Large intestine (tissue), 3 donors: Measurements from ENCODE around the gene GGA1. TPM values are rescaled to one million over a fixed set of nuclear protein-coding genes. Genes with fewer than 3 reads are reported as not detected.
A peak's percentile ranks its signal among the peaks of the same experiment; 100 is the strongest.

Source experiments
- DNase-seq, 2 donors: peaks; one replicate each; pipeline versions ENCODE4 v3.0.0 to v3.0.0-alpha.2; 2013
- H3K27ac ChIP-seq: one replicate; pipeline ENCODE4 v1.5.1; 2013; ENCODE audit warnings: low read length
- H3K27me3 ChIP-seq: 2 replicates; pipeline ENCODE4 v1.6.1; 2013; ENCODE audit warnings: low read length; ENCODE audit not compliant: control insufficient read depth, insufficient read depth
- H3K36me3 ChIP-seq: 2 replicates; pipeline ENCODE4 v1.6.1; 2013; ENCODE audit warnings: low read length; ENCODE audit not compliant: control insufficient read depth, insufficient read depth
- H3K4me1 ChIP-seq: one replicate; pipeline ENCODE4 v1.6.1; 2013; ENCODE audit warnings: low read length; ENCODE audit not compliant: control insufficient read depth, insufficient read depth
- H3K4me3 ChIP-seq: one replicate; pipeline ENCODE4 v1.5.1; 2013; ENCODE audit warnings: low read length
- H3K9me3 ChIP-seq: one replicate; pipeline ENCODE4 v1.6.1; 2013; ENCODE audit warnings: mild to moderate bottlenecking, low read depth, low read length, moderate library complexity; ENCODE audit not compliant: control insufficient read depth
- WGBS: methylation state at CpG from one replicate; pipeline ENCODE4 v1.1.5; 2013; ENCODE audit warnings: low lambda C conversion rate; ENCODE audit not compliant: insufficient coverage; 5-methylcytosine and 5-hydroxymethylcytosine counted together
- polyA plus RNA-seq: library from polyadenylated mRNA; unstranded; fragments of 120-200 nt; gene quantifications from one replicate; pipeline ENCODE4 v1.2.1, GENCODE V29; 2013

The GGA1 gene
- polyA plus RNA-seq, 1 donor = 49.7 TPM

DNA sequence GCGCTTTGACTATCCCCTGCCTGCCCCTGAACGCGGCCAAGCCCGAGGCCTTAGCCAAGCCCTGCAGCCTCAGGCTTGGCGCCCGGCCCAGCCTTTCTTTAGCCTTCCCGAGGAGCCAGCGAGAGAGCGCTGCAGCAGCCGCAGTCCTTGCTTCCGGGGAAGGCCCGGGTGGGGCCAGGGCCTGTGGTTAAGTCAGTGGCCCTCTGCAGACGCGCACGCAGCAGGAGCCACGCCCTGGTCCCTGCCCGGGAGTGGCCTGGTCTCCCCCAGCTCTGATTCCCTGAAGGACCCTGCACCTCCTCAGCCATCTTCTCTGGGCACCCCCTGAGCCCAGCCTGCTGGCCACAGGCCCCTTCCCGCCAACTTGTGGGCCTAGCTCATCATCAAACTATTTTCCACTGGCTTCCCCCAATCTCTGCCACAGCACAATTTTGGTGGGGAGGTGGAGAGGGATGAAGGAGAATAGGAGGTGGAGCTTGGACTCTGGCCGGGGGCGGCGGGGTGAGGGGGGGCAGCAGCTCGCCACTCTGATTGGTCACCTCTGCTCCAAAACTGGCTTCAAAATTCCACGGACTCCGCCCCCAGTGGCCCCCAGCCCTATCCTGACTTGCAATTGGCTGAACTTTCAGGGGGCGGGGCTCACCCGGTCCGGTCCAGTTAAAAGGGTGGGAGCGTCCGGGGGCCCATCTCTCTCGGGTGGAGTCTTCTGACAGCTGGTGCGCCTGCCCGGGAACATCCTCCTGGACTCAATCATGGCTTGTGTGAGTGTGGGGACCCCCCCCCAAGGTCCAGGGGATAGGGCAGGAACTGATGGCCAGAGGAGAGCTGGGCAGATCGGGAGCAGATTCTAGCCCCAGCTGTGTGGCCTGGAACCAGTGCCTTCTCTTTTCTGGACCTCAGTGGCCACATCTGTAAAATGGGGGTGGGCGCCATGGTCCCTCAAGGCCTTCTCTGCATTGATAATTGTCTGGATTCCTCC is 66.6 kb downstream of the GGA1 start, which contains the start of gene LGALS1:
Gene LGALS1 (plus strand): TSS at position 686 of the 979 bp plus-strand sequence. CDS start 67 bp downstream, at position 753.
- Histone ChIP-seq H3K9me3 (peaks cover 3% of the 10 kb centered on the region), H3K27me3 (no peaks in the 10 kb centered on the region), H3K27ac (peak within 1 kb of the TSS; percentile 89), H3K4me3 (peak within 1 kb of the TSS; percentile 52), H3K4me1 (peaks cover 19% of the 10 kb centered on the region), H3K36me3 (peaks cover 9% of the 10 kb centered on the region)
- no CpG with 5 or more reads among the region's 34 CpGs for WGBS
- DNase-seq = peak; percentile 85 to 91

DNA sequence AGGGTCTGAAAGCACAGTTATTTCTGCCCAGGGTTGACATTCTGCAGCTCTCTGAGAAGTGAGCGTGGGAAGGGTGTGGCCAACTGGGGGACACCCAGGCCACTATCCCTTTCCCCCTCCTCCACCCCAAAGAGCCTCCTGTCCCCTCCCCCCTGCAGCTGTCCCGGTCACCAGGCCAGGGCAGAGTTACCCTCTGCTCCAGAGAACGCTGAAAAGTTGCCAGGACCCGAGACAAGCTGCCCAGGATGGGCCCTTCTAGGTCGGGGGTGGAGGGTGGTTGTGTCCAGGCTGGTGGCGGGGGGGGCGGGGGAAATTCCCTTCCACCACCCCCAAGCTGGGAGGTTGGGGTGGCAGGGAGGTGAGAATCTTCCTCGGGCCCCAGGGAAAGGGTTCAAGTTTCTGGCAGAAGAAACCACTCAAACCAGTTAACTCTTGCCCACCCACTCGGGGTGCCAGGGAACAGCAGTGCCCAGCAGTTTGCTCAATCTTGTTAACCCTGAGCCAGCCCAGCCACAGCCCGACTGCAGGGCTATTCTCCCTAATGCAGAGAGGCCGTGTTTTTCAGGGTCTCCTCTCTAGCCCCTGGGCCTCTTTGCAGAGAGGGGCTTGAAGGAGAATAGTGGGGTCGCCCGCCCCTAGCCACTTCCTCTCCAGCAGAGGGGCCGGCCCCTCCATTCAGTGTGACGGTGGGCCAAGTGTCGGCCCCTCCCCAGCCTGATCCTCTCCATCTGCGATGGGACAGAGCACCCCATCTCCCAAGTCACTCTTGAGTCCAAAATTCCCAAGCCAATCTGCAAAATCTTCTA is 67.5 kb downstream of the GGA1 start:
- no peak for DNase-seq
- H3K9me3 ChIP-seq = peaks cover 3% of the 10 kb centered on the region
- H3K27ac ChIP-seq = peak overlapping the region; percentile 89
- peaks cover 9% of the 10 kb centered on the region for H3K36me3 ChIP-seq
- no CpG with 5 or more reads among the region's 17 CpGs for WGBS
- H3K4me1 ChIP-seq = peaks cover 22% of the 10 kb centered on the region
- H3K27me3 ChIP-seq = no peaks in the 10 kb centered on the region
- peak overlapping the region; percentile 52 for H3K4me3 ChIP-seq

DNA sequence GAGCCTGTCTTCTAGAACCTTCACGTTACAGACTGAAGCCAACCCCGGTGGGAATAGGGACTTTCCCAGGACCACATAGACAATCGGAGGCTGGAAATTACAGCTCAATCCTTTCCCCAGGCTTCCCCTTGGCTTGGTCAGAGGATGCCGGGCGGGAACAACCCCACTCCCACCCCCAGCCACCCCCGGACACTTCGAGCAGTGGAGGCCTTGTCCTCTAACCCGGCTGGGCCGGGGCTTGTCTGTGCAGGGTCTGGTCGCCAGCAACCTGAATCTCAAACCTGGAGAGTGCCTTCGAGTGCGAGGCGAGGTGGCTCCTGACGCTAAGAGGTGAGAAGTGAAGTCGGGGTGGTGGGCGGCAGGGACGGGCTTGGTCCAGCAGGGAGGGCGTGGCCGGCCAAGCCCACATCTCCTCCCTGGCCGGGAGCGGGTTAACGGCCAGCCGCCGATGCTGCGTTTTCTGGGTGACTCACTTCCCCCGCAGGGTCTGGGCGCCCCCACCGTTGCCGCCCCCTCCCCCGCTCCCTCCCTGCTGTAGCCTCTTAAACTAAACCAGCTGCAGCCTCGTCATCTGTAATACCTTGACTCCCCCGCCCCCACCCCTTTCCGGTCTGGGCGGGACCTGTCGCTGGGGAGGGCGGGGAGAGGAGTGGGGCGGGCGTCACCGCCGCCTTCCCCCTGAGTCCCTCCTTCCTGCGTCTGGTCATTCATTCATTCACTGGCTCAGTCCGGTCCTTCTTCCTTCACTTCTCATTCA is 68.3 kb downstream of the GGA1 start:
- WGBS = no CpG with 5 or more reads among the region's 42 CpGs
- Histone ChIP-seq H3K27me3 (no peaks in the 10 kb centered on the region), H3K4me3 (peak overlapping the region; percentile 52), H3K4me1 (peaks cover 26% of the 10 kb centered on the region), H3K9me3 (peaks cover 3% of the 10 kb centered on the region), H3K27ac (peak overlapping the region; percentile 89), H3K36me3 (peaks cover 9% of the 10 kb centered on the region)
- DNase-seq = peak; percentile 82 to 87

DNA sequence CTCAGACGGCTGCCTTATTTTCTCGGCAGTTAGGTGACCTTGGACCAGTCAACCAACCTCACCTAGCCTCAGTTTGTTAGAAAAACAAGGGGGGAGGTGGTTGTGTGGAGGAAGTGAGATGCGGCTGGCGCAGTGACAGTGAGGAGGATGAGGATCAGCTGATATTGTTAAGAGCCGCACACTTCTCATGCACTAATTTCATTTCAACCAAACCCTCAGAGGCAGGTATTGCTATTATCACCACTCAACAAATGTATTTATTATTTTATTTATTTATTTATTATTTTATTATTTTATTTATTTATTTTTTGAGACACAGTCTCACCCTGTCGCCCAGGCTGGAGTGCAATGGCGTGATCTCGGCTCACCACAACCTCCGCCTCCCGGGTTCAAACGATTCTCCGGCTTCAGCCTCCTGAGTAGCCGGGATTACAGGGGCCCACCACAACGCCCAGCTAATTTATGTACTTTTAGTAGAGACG is 68.9 kb downstream of the GGA1 start:
- Histone ChIP-seq H3K9me3 (peaks cover 3% of the 10 kb centered on the region), H3K36me3 (peaks cover 9% of the 10 kb centered on the region), H3K27ac (no peak overlapping the region), H3K27me3 (no peaks in the 10 kb centered on the region), H3K4me3 (peak overlapping the region; percentile 52), H3K4me1 (peaks cover 26% of the 10 kb centered on the region)
- no peak for DNase-seq
- 80% methylated on average over 1 of the region's 15 CpGs for WGBS

DNA sequence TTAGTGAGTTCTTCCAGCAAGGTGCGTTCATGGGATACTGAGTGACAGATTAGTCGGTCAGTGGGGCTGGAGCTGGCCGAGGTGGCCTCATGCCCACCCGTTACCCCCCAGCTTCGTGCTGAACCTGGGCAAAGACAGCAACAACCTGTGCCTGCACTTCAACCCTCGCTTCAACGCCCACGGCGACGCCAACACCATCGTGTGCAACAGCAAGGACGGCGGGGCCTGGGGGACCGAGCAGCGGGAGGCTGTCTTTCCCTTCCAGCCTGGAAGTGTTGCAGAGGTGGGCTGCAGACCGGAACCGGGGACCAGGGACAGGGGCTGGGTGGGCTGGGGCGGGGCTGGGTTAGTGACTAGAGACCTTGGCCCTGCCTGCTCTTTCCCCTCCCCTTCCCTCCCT is 69.7 kb downstream of the GGA1 start:
- Histone ChIP-seq H3K36me3 (peaks cover 9% of the 10 kb centered on the region), H3K27me3 (no peaks in the 10 kb centered on the region), H3K4me3 (no peak overlapping the region), H3K4me1 (peaks cover 26% of the 10 kb centered on the region), H3K27ac (no peak overlapping the region), H3K9me3 (peaks cover 3% of the 10 kb centered on the region)
- no peak for DNase-seq
- WGBS = no CpG with 5 or more reads among the region's 18 CpGs

DNA sequence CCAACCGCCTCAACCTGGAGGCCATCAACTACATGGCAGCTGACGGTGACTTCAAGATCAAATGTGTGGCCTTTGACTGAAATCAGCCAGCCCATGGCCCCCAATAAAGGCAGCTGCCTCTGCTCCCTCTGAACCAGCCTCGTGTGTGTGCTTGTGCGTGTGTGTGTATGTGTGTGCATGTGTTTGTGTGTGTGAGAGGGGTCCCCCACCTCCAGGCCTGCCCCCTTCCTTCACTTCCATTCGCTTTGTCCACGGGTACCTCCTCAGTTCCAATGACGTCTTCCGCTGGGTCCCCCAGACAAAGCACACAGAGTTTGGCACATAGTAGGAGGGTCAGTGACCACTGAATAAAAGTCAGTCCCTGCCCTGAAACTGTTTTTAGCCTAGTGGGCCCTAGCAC is 71.0 kb downstream of the GGA1 start:
- no peak for DNase-seq
- WGBS = no CpG with 5 or more reads among the region's 8 CpGs
- Histone ChIP-seq H3K4me1 (peaks cover 24% of the 10 kb centered on the region), H3K27ac (no peak overlapping the region), H3K4me3 (no peak overlapping the region), H3K36me3 (peaks cover 9% of the 10 kb centered on the region), H3K27me3 (no peaks in the 10 kb centered on the region), H3K9me3 (peaks cover 3% of the 10 kb centered on the region)

DNA sequence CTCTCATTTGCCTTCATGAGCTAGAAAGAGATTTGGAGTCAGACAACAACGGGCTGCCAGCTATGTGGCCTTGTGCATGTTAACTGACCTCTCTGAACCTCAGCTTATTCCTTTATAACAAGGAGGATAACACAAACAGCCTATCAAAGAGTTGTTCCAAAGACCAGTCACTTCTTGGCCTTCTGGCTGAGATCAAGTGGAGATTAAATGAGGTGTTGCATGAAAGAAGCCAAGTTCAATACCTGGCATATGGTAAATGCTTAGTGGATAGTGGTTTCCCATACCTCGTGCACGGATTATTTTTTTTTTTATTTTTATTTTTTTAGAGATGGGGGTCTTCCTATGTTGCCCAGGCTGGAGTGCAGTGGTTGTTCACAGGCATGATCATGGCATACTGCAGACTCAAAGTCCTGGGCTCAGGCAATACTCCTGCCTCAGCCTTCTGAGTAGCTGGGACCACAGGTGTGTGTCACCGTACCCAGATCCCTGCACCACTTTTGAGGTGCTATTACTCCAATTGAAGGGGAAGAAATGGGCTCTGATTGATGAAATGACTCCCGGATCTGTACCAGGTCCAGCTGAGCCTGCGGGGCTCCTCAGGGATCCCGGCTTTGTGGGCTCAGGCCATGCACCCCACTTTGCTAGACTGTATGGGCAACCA is 71.7 kb downstream of the GGA1 start:
- peaks cover 9% of the 10 kb centered on the region for H3K36me3 ChIP-seq
- peaks cover 3% of the 10 kb centered on the region for H3K9me3 ChIP-seq
- WGBS = 100% methylated on average over 1 of the region's 7 CpGs
- no peaks in the 10 kb centered on the region for H3K27me3 ChIP-seq
- H3K27ac ChIP-seq = no peak overlapping the region
- H3K4me1 ChIP-seq = peaks cover 22% of the 10 kb centered on the region
- H3K4me3 ChIP-seq = no peak overlapping the region
- no peak for DNase-seq

DNA sequence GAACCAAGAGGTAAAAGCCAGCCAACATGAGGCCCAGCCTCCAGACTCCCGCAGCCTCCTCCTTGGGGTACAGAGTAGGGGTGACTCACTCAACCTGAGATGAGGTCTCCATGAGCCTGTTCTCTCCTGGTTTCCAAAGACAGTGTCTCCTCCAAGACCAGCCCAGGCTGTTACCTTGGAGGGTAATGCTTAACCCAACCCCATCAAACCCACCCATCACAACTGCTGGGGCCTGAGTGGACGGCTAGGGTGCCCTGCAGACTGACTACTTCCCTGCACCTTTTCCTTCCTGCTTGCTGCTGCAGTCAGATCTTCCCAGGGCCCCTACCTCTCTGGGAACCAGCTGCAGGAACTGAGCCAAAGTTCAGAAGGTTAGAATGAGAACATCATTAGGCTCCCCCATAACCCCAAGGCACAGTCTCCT is 72.4 kb downstream of the GGA1 start:
- Histone ChIP-seq H3K4me1 (peaks cover 23% of the 10 kb centered on the region), H3K9me3 (peaks cover 3% of the 10 kb centered on the region), H3K27ac (no peak overlapping the region), H3K36me3 (peaks cover 9% of the 10 kb centered on the region), H3K27me3 (no peaks in the 10 kb centered on the region), H3K4me3 (no peak overlapping the region)
- WGBS = no CpG with 5 or more reads among the region's 2 CpGs
- peak in 1 of 2 donors; percentile 35 for DNase-seq

DNA sequence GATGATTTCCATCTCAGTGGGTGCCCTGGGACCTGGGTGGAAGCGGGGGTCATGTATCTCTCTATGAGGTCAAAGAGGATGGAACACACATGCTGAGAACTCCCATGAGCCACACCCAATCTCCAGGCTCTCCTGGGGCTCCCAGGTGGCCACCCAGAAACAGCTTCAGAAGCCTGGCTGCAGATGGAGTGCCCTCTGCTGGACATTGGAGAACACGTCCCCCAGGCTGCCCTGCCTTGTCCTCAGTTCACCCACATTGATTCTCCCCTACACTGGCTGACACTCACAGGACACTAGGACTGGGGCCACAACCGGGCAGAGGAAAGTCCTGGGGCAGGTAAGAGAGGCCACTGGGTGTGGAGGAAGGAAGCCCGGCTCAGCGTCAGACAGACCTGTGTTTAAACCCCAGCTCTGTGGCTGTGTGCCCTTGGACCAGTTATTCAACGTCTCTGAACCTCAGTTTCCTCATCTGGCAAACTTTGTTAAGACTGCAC is 73.0 kb downstream of the GGA1 start:
- peaks cover 24% of the 10 kb centered on the region for H3K4me1 ChIP-seq
- WGBS = no CpG with 5 or more reads among the region's 6 CpGs
- no peak overlapping the region for H3K27ac ChIP-seq
- H3K27me3 ChIP-seq = no peaks in the 10 kb centered on the region
- no peak overlapping the region for H3K4me3 ChIP-seq
- H3K9me3 ChIP-seq = peaks cover 3% of the 10 kb centered on the region
- peaks cover 9% of the 10 kb centered on the region for H3K36me3 ChIP-seq
- DNase-seq = peak; percentile 73 to 79
